Ammon's horn (tissue), 1 donor: ENCODE results near the gene PYGO1.
"Not testable (repeated sequence)": the region's sequence is repeated elsewhere in the genome, so short reads cannot be mapped to it uniquely, and the experiment has no call there.

Experiments
- DNase-seq: peaks from one replicate; pipeline ENCODE4 v3.0.0-alpha.2; 2016; ENCODE audit warnings: low spot score

Gene PYGO1

GRCh38 chr15:55588070-55588814, at the start of gene PYGO1:
Gene PYGO1 (minus strand): TSS chr15:55588345. CDS start chr15:55587883, 462 bp downstream.
- peak; percentile 40 for DNase-seq

GRCh38 chr15:55637086-55637485, 48.9 kb upstream of the PYGO1 start:
- DNase-seq: no peak

- no peak for DNase-seq
Measured at GRCh38 chr15:55633731-55634130, 45.6 kb upstream of the PYGO1 start.

GRCh38 chr15:55632434-55632833, 44.3 kb upstream of the PYGO1 start:
- DNase-seq: no peak

- peak; percentile 41 for DNase-seq
Measured at GRCh38 chr15:55630858-55631257, 42.7 kb upstream of the PYGO1 start.

- DNase-seq: no peak
Measured at GRCh38 chr15:55628369-55628730, 40.2 kb upstream of the PYGO1 start.

GRCh38 chr15:55627730-55628368, 39.7 kb upstream of the PYGO1 start:
- DNase-seq: no peak

GRCh38 chr15:55619783-55620182, 31.6 kb upstream of the PYGO1 start:
- no peak for DNase-seq

GRCh38 chr15:55618387-55618786, 30.2 kb upstream of the PYGO1 start:
- no peak for DNase-seq

- DNase-seq: no peak
Measured at GRCh38 chr15:55615445-55615844, 27.3 kb upstream of the PYGO1 start.

- no peak for DNase-seq
Measured at GRCh38 chr15:55613727-55614126, 25.6 kb upstream of the PYGO1 start.

GRCh38 chr15:55606214-55606613, 18.1 kb upstream of the PYGO1 start:
- DNase-seq: no peak

- DNase-seq: no peak
Measured at GRCh38 chr15:55601374-55601773, 13.2 kb upstream of the PYGO1 start.

- DNase-seq: no peak
Measured at GRCh38 chr15:55599439-55599838, 11.3 kb upstream of the PYGO1 start.

GRCh38 chr15:55593019-55593418, 4.9 kb upstream of the PYGO1 start:
- not testable (repeated sequence) for DNase-seq

- no peak for DNase-seq
Measured at GRCh38 chr15:55590788-55591187, 2.6 kb upstream of the PYGO1 start.

- DNase-seq: no peak
Measured at GRCh38 chr15:55589287-55589686, 1.1 kb upstream of the PYGO1 start.

- no peak for DNase-seq
Measured at GRCh38 chr15:55588815-55589115, 620 bp upstream of the PYGO1 start.

GRCh38 chr15:55587321-55588069, 650 bp downstream of the PYGO1 start:
- DNase-seq: peak; percentile 9

GRCh38 chr15:55586808-55587207, 1.3 kb downstream of the PYGO1 start:
- no peak for DNase-seq

GRCh38 chr15:55576943-55577342, 11.2 kb downstream of the PYGO1 start:
- no peak for DNase-seq

- no peak for DNase-seq
Measured at GRCh38 chr15:55574096-55574495, 14.0 kb downstream of the PYGO1 start.

- no peak for DNase-seq
Measured at GRCh38 chr15:55573224-55573623, 14.9 kb downstream of the PYGO1 start.
